HG02981 (cell line): Measurements from ENCODE around the gene JMJD8.
"Not testable (repeated sequence)": the region's sequence is repeated elsewhere in the genome, so short reads cannot be mapped to it uniquely, and the experiment has no call there.

Source experiments
- ATAC-seq: cut with Tn5 transposase; IDR thresholded peaks from one replicate; pipeline ENCODE4 v1.9.1; 2021; ENCODE audit warnings: mild to moderate bottlenecking, moderate library complexity; ENCODE audit not compliant: unreplicated experiment

Gene JMJD8

GRCh38 chr16:722835-723633 is 38.9 kb upstream of the JMJD8 start:
- ATAC-seq, result no peak

DNA sequence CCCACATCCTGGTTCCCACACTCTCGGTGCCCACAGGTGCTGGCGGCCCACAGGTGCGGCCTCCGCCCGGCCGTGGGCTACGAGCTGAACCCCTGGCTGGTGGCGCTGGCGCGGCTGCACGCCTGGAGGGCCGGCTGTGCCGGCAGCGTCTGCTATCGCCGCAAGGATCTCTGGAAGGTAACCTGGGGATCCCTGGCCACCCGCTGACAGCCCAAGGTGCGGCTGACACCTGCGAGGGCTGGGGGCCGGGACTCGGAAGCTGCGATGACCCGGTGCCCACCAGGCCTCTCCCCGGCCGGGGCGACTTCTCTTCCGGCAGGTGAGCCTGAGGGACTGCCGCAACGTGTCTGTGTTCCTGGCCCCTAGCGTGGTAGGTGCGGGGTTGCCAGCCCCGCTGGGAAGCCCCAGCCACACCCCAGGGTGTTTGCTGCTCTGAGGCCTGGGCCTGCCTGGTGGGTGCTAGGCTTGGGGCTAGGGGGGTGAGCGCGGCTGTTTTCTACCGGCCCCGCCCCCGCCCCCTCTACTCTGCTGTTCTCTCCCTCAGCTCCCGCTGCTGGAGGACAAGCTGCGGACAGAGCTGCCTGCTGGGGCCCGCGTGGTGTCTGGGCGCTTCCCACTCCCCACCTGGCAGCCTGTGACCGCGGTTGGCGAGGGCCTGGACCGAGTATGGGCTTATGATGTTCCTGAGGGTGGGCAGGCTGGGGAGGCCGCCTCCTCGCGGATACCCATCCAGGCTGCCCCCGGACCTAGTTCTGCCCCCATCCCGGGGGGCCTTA is 37.8 kb upstream of the JMJD8 start:
- ATAC-seq, result no peak

DNA sequence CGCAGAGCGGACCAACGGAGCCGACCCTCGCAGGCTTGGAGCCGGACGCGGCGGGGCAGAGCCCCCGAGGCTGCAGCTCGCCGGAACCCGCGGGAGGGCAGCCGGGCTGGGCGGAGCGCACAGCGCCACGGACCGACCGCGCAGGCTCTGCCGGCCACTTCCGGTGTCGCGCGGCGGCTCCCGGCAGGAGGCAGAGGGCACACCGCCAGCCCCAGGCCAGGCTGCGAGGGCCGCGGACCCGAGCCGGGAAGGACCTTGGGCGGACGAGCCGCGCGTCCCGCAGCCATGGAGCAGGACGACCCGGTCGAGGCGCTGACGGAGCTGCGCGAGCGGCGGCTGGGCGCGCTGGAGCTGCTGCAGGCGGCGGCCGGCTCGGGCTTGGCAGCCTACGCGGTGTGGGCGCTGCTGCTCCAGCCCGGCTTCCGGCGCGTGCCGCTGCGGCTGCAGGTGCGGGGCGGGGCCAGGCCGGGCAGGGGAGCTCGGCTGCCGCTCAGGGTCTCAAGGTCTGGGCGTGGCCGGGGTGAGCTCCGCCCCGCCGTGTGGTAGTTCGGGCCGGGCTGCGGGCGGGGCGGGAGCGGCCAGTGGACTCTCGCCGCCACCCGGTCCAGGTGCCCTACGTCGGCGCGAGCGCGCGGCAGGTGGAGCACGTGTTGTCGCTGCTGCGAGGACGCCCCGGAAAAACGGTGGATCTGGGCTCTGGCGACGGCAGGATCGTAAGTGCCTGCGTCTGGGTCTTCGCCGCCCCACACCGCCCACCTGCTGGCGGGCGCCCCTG is 37.0 kb upstream of the JMJD8 start, which contains the start of gene ANTKMT:
ANTKMT (plus strand) TSS at position 157 of the 775 bp plus-strand sequence; CDS start at position 286, 129 bp downstream.
- ATAC-seq, result peak; percentile 74

GRCh38 chr16:720447-720989 is 36.4 kb upstream of the JMJD8 start:
- peak; percentile 20 for ATAC-seq

- no peak for ATAC-seq
Measured at GRCh38 chr16:719815-720446, 35.8 kb upstream of the JMJD8 start.

DNA sequence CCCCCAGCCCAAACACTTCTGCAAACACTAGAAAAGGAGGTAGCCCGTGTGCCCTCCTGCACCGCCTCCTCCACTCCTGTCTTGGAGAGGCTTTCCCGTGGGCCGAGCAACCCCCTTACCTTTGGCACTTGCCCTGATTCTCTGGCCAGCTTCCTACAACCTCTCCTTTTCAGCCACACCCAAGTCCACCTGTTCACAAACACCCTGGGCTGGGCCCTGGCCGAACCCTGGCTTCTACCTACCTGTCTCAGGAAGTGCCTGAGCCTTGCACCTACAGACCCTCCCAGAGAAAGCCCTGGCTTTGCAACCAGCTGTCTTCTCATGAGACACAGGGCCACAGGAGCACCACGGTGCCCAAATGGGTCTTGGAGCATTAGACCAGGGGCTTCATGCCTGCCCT is 34.8 kb upstream of the JMJD8 start:
- no peak for ATAC-seq

DNA sequence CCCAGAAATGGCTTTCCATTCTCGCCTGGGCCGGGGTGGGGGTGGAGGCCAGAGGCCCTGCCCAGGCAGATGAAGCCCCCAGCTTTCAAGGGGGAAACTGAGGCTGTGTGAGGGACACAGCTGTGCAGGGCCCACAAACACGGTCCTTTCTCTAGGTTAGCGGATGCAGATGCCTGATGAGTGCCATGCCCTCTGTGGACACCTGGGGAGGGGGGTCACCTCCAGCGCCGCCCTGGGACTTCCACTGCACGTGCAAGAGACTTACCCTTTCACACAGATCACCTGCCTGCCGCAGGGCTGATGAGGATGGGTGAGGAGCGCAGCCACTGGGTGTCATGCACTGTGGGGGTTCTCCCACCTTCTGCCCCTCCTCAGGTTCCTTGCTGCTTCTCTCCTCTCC is 34.3 kb upstream of the JMJD8 start:
- ATAC-seq, result no peak

DNA sequence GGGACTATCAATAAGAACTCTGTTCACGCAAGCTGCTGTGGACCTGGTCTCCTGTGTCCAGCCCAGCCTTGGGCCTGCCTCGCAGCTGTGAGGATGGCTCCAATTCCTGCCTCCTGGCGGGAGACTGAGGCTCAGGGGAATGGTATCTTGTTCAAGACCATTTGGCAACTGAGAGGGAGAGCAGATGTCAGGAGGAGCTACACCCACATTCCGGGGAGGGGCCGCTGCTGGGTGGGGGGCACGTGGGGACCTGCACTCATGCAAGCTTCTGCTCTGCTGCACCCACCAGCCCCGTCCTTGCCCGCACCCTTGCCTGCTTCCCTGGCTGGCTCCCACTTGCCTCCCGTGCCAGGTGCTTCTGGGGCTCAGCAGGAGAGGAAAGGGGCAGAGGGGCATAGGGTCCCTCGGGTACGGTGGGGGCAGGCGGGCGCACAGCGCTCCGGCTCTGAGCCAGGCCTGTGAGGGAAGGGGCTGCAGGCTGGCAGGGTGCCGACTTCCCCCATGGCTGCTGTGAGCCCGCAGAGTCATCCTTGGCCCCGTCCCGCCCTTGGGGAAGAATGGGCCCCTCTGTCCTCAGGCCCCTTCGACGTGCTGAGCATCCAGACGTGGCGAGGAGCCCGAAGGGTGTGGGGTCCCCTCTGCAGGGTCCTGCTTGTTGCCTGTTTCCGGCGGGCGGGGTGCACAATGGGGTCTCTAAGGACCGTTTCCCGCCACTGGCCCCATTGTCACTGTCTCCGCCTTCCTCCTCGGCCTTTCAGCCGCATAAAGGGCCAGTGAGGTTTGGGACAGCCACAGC is 33.5 kb upstream of the JMJD8 start:
- no peak for ATAC-seq

DNA sequence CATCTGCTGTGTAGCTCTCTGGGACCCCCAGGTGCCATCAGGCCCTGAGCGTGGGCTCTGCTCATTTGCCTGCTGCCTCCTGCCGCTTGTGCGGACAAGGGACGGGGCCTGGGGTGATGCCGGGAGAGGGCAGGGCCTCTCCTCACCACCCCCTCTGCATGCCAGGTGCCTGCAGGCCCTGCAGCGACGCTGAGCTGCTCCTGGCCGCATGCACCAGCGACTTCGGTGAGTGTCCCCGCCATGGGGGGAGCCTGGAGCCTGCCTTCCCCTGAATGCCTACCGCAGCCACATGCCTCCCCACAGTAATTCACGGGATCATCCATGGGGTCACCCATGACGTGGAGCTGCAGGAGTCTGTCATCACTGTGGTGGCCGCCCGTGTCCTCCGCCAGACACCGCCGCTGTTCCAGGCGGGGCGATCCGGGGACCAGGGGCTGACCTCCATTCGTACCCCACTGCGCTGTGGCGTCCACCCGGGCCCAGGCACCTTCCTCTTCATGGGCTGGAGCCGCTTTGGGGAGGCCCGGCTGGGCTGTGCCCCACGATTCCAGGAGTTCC is 32.7 kb upstream of the JMJD8 start:
- no peak for ATAC-seq

- no peak for ATAC-seq
Measured at GRCh38 chr16:716200-716568, 32.0 kb upstream of the JMJD8 start.

DNA sequence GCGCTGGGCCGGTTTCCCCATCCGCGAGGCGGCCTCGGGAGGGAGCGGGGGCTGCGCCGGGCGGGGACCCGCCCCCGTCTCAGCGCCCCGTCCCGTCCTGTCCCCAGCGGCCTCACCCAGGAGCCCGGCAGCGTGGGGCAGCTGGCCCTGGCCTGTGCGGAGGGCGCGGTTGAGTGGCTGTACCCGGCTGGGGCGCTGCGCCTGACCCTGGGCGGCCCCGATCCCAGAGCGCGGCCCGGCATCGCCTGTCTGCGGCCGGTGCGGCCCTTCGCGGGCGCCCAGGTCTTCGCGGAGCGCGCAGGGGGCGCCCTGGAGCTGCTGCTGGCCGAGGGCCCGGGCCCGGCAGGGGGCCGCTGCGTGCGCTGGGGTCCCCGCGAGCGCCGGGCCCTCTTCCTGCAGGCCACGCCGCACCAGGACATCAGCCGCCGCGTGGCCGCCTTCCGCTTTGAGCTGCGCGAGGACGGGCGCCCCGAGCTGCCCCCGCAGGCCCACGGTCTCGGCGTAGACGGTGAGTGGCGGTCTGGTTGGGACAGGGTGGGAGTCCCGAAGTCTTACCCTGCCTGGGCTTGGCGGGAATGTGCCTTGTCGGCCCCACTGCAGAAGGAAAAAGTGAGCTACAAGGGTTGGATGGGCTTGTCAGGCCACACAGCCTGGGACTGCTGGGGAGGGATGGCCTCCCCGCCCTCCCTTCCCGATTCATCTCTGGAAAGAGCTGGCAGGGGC is 31.5 kb upstream of the JMJD8 start:
- ATAC-seq, result no peak

DNA sequence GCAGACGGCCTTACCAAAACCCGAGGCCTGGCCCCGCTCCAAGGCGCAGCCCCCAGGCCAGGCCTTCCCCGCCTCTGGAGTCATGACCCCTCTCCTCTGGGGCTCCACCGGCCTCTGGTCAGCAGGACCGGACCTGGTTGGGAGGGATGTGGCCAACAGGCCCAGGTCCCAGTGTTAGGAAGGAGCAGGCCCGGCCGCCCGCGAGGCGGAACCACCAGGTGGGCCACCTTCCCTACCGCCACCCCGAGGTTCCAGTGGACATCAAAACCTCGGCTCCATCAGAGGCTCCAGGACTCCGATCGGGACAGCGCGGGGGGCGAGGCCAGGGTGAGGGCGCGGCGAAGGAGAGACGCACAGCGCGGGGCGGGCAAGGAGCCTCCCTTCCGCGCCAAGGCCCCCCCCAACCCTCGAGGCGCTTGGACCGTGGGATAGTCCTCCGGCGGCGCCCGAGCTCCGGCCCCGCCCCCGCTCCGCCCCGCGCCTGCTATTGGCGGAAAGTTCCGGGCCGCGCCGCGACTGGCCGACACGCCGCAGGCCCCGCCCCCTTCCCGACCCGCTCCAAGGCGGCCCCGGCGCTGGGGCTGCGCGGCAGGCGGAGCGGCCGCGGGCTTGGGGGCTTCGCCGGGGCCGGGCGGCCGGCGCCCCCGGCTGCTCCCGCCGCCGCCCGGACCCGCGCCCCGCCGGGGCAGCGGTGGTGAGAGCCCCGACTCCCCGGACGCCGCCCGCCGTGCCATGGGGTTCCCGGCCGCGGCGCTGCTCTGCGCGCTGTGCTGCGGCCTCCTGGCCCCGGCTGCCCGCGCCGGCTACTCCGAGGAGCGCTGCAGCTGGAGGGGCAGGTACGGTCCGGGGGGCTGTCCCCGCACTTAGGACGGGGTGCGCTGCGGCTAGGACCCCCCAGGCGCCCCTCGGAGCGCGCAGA is 30.7 kb upstream of the JMJD8 start, which contains the start of gene METRN:
METRN (plus strand) TSS at position 561 of the 919 bp plus-strand sequence; CDS start at position 733, 172 bp downstream.
- peak; percentile 69 for ATAC-seq

DNA sequence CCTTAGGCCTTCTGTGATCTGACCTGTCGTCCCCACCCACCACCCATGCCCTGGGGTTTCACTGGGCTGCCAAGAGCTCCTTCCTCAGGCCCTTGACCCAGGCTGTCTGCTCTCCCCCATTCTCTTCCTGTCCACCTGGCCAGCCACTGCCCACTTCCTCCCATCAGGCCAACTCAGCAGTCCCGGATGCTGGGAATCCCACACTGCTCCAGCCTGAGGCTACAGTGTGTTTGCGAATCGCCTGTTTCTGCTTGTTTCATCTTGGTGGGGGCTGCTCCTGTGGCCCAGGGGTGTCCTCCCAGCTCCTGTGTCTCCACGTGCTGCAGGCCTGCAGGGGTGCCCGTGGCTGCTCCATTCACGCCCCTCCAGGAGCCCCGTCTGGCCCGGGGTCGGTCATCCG is 29.9 kb upstream of the JMJD8 start:
- ATAC-seq, result no peak

GRCh38 chr16:712740-713250 is 28.7 kb upstream of the JMJD8 start:
- not testable (repeated sequence) for ATAC-seq

GRCh38 chr16:711548-712320 is 27.6 kb upstream of the JMJD8 start:
- ATAC-seq, result no peak

DNA sequence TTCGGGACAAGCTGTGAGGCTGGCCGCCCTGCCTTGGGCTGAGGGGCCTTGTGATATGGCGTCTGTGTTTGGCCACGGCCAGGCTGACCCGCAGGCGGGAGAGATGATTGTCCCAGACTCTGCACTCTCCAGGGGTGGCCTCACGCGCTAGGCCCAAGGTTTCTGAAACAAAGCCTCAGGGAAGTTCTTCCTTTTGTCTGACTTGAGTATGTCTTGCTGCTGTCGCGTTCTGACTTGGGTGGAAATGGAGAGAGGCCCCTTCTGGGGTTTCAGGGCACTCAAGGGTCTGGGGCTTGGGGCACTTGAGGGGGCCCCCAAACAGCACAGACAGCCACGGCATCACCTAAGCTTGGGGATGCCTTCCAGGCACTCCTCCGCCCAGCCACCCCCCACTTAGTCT is 26.9 kb upstream of the JMJD8 start:
- ATAC-seq, result no peak
